ENCODE data around the gene NIM1K.

The NIM1K gene

GRCh38 chr5:43219120-43219519 lies 27.1 kb downstream of the NIM1K start:
- Histone ChIP-seq H3K9me3 (ENCODE audit: insufficient read depth, low read length) (no peaks in the 10 kb centered on the region), H3K79me2 (ENCODE audit: low read length) (no peaks in the 10 kb centered on the region), H3K27me3 (ENCODE audit: low read depth, low read length) (no peaks in the 10 kb centered on the region), H2AFZ (ENCODE audit: low read depth, low read length) (no peak overlapping the region), H4K20me1 (ENCODE audit: insufficient read depth, low read length) (no peaks in the 10 kb centered on the region), H3K4me1 (ENCODE audit: low read length) (peaks cover 6% of the 10 kb centered on the region), H3K9ac (ENCODE audit: low read length) (no peak overlapping the region), H3K4me3 (ENCODE audit: low read length) (no peak overlapping the region), H3K27ac (ENCODE audit: low read length) (no peak overlapping the region), H3K36me3 (replicated peaks; ENCODE audit: low read depth, low read length) (no peaks in the 10 kb centered on the region), H3K4me2 (ENCODE audit: low read length) (no peak overlapping the region)
- no peak for TF ChIP-seq CTCF (IDR thresholded peaks at IDR 0.05; ENCODE audit: low read depth, low read length)
- no peak for TF ChIP-seq EZH2phosphoT487 (IDR thresholded peaks at IDR 0.05; ENCODE audit: low read depth)

DNA sequence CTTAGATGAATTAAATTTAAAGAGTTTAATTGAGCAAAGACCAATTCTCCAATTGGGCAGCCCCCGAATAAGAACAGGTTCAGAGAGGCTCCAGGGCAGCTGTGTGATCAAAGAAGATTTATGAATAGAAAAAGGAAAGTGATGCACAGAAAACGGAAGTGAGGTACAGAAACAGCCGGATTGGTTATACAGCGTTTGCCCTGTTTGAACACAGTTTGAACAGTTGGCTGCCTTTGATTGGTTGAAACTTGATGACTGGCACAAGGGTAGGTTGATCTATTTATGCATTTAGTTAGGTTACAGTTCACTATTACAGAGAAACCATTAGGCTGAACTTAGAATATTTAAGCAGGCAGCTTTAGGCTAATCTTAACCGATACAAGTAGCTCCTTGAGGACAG lies 29.5 kb downstream of the NIM1K start:
- Histone ChIP-seq H4K20me1 (ENCODE audit: insufficient read depth, low read length) (no peaks in the 10 kb centered on the region), H2AFZ (ENCODE audit: low read depth, low read length) (peak overlapping the region; percentile 98), H3K9me3 (ENCODE audit: insufficient read depth, low read length) (no peaks in the 10 kb centered on the region), H3K4me3 (ENCODE audit: low read length) (peak overlapping the region; percentile 35; the same call in 1 of the 2 replicates), H3K4me2 (ENCODE audit: low read length) (peak overlapping the region; percentile 36), H3K79me2 (ENCODE audit: low read length) (no peaks in the 10 kb centered on the region), H3K36me3 (replicated peaks; ENCODE audit: low read depth, low read length) (no peaks in the 10 kb centered on the region), H3K27ac (ENCODE audit: low read length) (no peak overlapping the region), H3K4me1 (ENCODE audit: low read length) (peaks cover 13% of the 10 kb centered on the region), H3K27me3 (ENCODE audit: low read depth, low read length) (no peaks in the 10 kb centered on the region), H3K9ac (ENCODE audit: low read length) (peak overlapping the region; percentile 30; the same call in 1 of the 2 replicates)
- TF ChIP-seq CTCF (IDR thresholded peaks at IDR 0.05; ENCODE audit: low read depth, low read length) (no peak), EZH2phosphoT487 (IDR thresholded peaks at IDR 0.05; ENCODE audit: low read depth) (no peak)

DNA sequence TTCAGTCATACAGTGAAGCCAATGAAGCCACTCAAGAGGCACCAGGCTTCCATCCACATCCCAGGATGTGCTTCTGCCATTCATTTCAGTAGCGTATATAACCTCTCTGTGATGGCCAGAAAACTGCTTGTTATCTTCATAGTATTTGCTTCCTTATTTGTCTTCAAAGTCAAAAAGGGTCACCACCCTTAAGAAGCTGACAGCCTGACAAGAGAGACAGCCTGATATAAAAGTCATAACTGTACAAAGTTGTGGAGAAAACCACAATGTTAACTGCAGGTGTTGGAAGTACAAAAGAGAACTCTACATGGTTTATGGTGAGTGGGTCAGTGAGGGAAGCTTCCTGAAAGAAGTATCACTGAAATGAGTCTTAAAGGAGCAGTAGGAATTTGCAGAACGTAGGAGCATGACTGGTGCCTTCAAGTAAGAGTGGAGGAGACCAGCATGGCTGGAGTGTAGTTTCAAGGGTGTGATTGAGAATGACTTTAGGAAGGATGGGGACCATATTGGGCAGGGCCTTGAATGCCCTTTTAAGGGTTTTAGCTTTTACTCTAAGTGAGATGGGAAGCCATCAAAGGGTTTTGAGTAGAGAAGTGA lies 33.7 kb downstream of the NIM1K start:
- peaks cover 13% of the 10 kb centered on the region for H3K4me1 ChIP-seq (ENCODE audit: low read length)
- H2AFZ ChIP-seq (ENCODE audit: low read depth, low read length), result peak overlapping the region; percentile 70; the same call in 1 of the 2 replicates
- no peak overlapping the region for H3K4me2 ChIP-seq (ENCODE audit: low read length)
- no peak overlapping the region for H3K9ac ChIP-seq (ENCODE audit: low read length)
- no peaks in the 10 kb centered on the region for H3K27me3 ChIP-seq (ENCODE audit: low read depth, low read length)
- no peak overlapping the region for H3K27ac ChIP-seq (ENCODE audit: low read length)
- no peak overlapping the region for H3K4me3 ChIP-seq (ENCODE audit: low read length)
- H4K20me1 ChIP-seq (ENCODE audit: insufficient read depth, low read length), result no peaks in the 10 kb centered on the region
- H3K36me3 ChIP-seq (replicated peaks; ENCODE audit: low read depth, low read length), result no peaks in the 10 kb centered on the region
- TF ChIP-seq CTCF (IDR thresholded peaks at IDR 0.05; ENCODE audit: low read depth, low read length), result no peak
- no peak for TF ChIP-seq EZH2phosphoT487 (IDR thresholded peaks at IDR 0.05; ENCODE audit: low read depth)
- H3K9me3 ChIP-seq (ENCODE audit: insufficient read depth, low read length), result no peaks in the 10 kb centered on the region
- H3K79me2 ChIP-seq (ENCODE audit: low read length), result no peaks in the 10 kb centered on the region

- 0 out of 2 replicates have a peak overlapping the region, but pooled peaks have one; percentile 24 for H3K4me2 ChIP-seq (ENCODE audit: low read length)
Observed at GRCh38 chr5:43227655-43228054, 35.6 kb downstream of the NIM1K start.

More at GRCh38 chr5:43227655-43228054, 35.6 kb downstream of the NIM1K start:
- H3K4me1 ChIP-seq (ENCODE audit: low read length), result peaks cover 6% of the 10 kb centered on the region
- H3K27me3 ChIP-seq (ENCODE audit: low read depth, low read length), result no peaks in the 10 kb centered on the region
- H3K27ac ChIP-seq (ENCODE audit: low read length), result no peak overlapping the region
- H4K20me1 ChIP-seq (ENCODE audit: insufficient read depth, low read length), result no peaks in the 10 kb centered on the region
- TF ChIP-seq CTCF (IDR thresholded peaks at IDR 0.05; ENCODE audit: low read depth, low read length), result peak; percentile 50
- TF ChIP-seq EZH2phosphoT487 (IDR thresholded peaks at IDR 0.05; ENCODE audit: low read depth), result no peak
- no peak overlapping the region for H2AFZ ChIP-seq (ENCODE audit: low read depth, low read length)
- no peak overlapping the region for H3K9ac ChIP-seq (ENCODE audit: low read length)
- no peak overlapping the region for H3K4me3 ChIP-seq (ENCODE audit: low read length)
- H3K36me3 ChIP-seq (replicated peaks; ENCODE audit: low read depth, low read length), result no peaks in the 10 kb centered on the region
- H3K79me2 ChIP-seq (ENCODE audit: low read length), result no peaks in the 10 kb centered on the region
- H3K9me3 ChIP-seq (ENCODE audit: insufficient read depth, low read length), result no peaks in the 10 kb centered on the region

Data from OCI-LY3 (cell line).